Fibroblast of the aortic adventitia (primary cell): ENCODE results near the gene AFAP1. TPM values are rescaled to one million over a fixed set of nuclear protein-coding genes. Genes with fewer than 3 reads are reported as not detected.

Source experiments
- DNase-seq: peaks from one replicate; pipeline ENCODE4 v3.0.0-alpha.2; 2010; ENCODE audit warnings: low read depth
- H3K4me3 ChIP-seq: 2 replicates; pipeline ENCODE4 v1.5.1; 2011; ENCODE audit warnings: low read depth, mild to moderate bottlenecking, control low read depth, low read length, moderate library complexity
- total RNA-seq: library from RNA; depleted of rRNA; stranded (reverse); fragments of >200 nt; gene quantifications from 2 replicates; pipeline ENCODE4 v1.2.3, GENCODE V29; 2012; ENCODE audit warnings: low replicate concordance
- TF ChIP-seq, protein P1 (sequence below): IDR thresholded peaks from 2 replicates; pipeline ENCODE4 v1.5.1; 2011; ENCODE audit warnings: mild to moderate bottlenecking, low read length, control low read depth, inconsistent platforms; ENCODE audit not compliant: insufficient read depth

The AFAP1 gene
- total RNA-seq, 1 donor = 66.0 TPM

DNA sequence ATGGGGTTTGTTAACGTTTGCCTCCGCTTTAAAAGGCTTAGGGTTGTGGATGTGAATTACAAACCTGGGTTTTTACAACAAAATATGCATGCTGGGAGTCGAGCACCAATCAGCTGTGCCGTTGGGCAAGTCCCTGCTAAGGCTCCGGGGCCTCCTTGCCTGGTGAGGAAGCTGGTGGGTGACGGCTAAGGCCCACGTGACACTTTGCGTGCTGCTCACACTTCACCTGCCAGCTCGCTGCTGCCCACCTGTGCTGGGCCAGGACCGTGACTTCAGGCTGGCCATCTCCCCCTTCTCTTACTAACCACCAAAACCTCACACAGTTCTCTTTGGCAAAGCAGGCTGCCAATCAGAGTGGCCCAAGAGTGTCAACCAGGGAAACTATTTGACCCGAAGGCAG, 178.3 kb downstream of the AFAP1 start:
- DNase-seq = no peak
- H3K4me3 ChIP-seq = no peak overlapping the region
- TF ChIP-seq, protein P1, sequence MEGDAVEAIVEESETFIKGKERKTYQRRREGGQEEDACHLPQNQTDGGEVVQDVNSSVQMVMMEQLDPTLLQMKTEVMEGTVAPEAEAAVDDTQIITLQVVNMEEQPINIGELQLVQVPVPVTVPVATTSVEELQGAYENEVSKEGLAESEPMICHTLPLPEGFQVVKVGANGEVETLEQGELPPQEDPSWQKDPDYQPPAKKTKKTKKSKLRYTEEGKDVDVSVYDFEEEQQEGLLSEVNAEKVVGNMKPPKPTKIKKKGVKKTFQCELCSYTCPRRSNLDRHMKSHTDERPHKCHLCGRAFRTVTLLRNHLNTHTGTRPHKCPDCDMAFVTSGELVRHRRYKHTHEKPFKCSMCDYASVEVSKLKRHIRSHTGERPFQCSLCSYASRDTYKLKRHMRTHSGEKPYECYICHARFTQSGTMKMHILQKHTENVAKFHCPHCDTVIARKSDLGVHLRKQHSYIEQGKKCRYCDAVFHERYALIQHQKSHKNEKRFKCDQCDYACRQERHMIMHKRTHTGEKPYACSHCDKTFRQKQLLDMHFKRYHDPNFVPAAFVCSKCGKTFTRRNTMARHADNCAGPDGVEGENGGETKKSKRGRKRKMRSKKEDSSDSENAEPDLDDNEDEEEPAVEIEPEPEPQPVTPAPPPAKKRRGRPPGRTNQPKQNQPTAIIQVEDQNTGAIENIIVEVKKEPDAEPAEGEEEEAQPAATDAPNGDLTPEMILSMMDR = no peak

DNA sequence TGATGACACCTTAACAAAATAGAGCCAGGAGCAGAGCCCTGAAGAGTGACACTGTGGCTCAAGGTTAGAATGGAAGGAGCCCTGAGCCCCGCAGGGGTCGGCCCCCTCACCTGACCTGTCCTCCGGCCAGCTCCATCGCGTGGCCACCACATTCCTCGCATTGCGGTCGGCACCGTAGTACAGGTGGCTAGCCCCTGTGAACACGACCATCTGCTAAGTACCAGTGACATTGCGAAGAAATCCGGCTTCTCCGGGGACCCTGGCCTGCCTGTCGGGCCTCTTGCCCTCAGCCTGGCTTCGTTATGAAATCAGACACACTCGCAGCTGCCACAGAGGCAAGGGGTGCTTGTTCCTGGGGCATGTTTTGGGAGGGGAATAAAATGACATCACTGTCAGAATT, 179.0 kb downstream of the AFAP1 start:
- TF ChIP-seq, protein P1 = no peak
- H3K4me3 ChIP-seq = no peak overlapping the region
- no peak for DNase-seq

DNA sequence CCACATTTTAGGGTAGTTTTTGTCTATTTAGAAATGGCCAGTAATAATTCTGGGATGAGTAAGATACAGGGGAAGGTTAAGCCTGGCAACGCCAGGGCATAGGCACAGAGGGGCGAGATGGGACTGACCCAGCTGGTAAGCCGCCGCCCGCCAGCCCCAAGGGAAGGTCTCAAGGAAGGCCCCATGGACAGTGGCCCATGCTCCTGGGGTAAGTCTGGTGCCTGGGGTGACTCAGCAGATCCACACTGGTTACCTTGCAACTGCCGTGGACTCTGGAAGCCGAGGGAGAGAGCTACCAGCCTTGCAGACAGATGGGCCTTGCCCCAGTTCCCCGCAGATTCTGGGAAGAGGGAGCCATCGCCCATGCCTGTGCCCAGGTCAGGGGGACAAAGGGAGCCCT, 179.4 kb downstream of the AFAP1 start:
- DNase-seq = no peak
- TF ChIP-seq, protein P1 = no peak
- no peak overlapping the region for H3K4me3 ChIP-seq

DNA sequence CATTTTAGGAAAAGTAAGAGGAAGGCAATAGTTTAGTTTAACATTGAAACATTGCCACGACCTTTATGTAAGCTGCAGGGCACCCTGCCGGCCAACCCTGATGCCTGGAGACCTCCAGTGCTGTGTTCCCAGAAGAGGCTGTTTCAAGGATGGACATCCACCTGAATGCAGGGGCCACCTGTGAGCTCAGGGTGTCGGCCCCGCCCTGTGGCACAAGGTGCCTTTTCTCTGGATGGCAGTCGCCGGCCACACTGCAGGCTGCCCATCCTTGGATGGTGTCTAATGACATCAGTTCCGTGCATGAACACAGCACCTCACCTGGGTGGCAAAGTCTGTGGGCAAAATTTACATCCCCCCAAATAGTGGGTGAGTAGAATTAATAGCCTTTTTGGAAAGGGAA, 180.0 kb downstream of the AFAP1 start:
- no peak overlapping the region for H3K4me3 ChIP-seq
- DNase-seq = no peak
- TF ChIP-seq, protein P1 = no peak

DNA sequence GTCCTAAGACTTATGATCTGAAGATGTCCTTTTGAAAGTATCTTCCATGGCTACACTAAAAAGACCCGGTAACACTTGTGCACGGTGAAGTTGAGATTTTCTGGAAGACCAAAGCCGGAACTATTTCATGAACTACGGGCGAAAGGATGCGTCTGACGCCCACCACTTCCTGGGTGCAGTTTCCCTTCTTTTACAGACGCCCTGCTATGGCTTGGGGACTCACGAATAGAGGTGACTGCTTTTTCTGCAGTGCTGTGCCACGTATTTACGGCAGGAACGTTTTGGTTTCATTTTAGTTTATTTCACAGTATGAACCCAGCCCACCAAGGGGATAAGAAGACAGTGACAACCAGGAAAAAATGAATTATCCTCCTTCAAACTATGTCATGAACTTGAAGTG, 180.4 kb downstream of the AFAP1 start:
- H3K4me3 ChIP-seq = no peak overlapping the region

DNA sequence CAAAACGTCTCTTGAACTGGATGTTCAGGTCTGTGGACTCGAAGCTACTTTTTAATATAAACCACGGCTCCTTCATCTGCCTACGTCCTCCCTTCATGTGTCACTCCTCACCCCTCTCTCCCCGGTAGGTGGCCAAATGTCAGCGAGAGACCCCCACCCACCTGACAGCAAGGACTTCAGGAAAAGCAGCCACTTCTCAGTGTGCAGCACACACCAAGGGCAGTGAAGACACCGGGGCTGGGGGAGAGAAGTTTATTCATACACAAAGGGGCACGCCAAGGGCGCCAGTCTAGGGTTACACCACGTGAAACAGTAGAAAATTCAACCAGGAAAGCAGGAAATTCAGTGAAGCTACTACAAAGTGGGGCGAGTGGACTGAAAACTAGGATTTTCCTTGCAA, 181.2 kb downstream of the AFAP1 start:
- H3K4me3 ChIP-seq = no peak overlapping the region
- TF ChIP-seq, protein P1 = no peak
- no peak for DNase-seq

More for the DNA sequence above, 180.4 kb downstream of the AFAP1 start:
- DNase-seq = no peak
- TF ChIP-seq, protein P1 = no peak
